Activated CD4-positive, alpha-beta memory T cell treated with anti-CD3 and anti-CD28 coated beads, Interleukin-2, amount 10 ng/mL, durations not matched to agents 7 days and 5 days (primary cell): ENCODE results near the gene CSMD2. TPM values are rescaled to one million over a fixed set of nuclear protein-coding genes. Genes with fewer than 3 reads are reported as not detected.

Experiments used
- CTCF ChIA-PET: fragments of 350-600 bp; sonication (Branson Sonifier 250); formaldehyde crosslinking; loops from one replicate; lab custom pipeline; 2021; ENCODE audit warnings: antibody characterized with exemption, inconsistent platforms; lab: Charles Lee
- POLR2A ChIA-PET: fragments of 350-600 bp; sonication (Branson Sonifier 250); formaldehyde crosslinking; loops from one replicate; lab custom pipeline; 2021; ENCODE audit warnings: antibody characterized with exemption; lab: Charles Lee
- DNase-seq: peaks from one replicate; pipeline ENCODE4 v3.0.0-alpha.2; 2020
- H3K27ac Mint-ChIP-seq: one replicate; pipeline ENCODE4 v1.8.0; 2021; ENCODE audit warnings: mild to moderate bottlenecking, mixed read lengths
- H3K27me3 Mint-ChIP-seq: one replicate; pipeline ENCODE4 v1.8.0; 2021; ENCODE audit warnings: mixed read lengths
- H3K36me3 Mint-ChIP-seq: one replicate; pipeline ENCODE4 v1.8.0; 2021; ENCODE audit warnings: low read depth, mixed read lengths
- H3K4me1 Mint-ChIP-seq: one replicate; pipeline ENCODE4 v1.8.0; 2021; ENCODE audit warnings: mixed read lengths
- H3K4me3 Mint-ChIP-seq: one replicate; pipeline ENCODE4 v1.8.0; 2021; ENCODE audit warnings: mild to moderate bottlenecking, mixed read lengths
- H3K9me3 Mint-ChIP-seq: one replicate; pipeline ENCODE4 v1.8.0; 2021; ENCODE audit warnings: mixed read lengths
- total RNA-seq, 2 experiments: library from RNA; stranded (reverse); gene quantifications; one replicate each; pipeline ENCODE4 v1.2.3, GENCODE V29; 2021

CSMD2 gene
- total RNA-seq, 2 experiments from 2014 or later: not detected

DNA sequence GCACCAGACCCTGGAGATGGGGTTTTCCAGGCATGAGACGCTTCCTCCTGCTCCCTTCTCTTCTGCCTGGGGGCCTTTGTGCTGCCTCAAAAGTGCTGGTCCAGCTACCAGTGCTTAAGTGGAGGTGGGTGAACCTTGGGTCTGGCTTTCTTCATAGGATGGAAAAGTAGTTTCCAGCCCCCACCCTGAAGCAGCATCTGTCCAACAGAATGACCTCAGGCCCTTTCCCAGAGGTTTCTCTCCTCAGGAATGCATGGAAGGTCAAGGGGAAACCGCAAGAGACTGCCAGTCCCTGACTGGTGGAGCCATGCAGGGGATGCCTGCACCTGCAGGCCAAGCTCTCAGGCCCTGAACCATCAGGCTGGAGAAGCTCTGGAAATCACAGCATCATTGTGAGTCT is 237.3 kb downstream of the CSMD2 start:
- H3K27me3 Mint-ChIP-seq: no peaks in the 10 kb centered on the region
- DNase-seq: no peak
- H3K4me1 Mint-ChIP-seq: no peaks in the 10 kb centered on the region
- ChIA-PET POLR2A (no interaction called here), CTCF (no interaction called here)
- H3K27ac Mint-ChIP-seq: no peak overlapping the region
- H3K36me3 Mint-ChIP-seq: no peaks in the 10 kb centered on the region
- H3K9me3 Mint-ChIP-seq: no peaks in the 10 kb centered on the region
- H3K4me3 Mint-ChIP-seq: no peak overlapping the region

- no peaks in the 10 kb centered on the region for H3K36me3 Mint-ChIP-seq
- no peaks in the 10 kb centered on the region for H3K27me3 Mint-ChIP-seq
- no peak for DNase-seq
- no peaks in the 10 kb centered on the region for H3K4me1 Mint-ChIP-seq
- POLR2A ChIA-PET: no interaction called here
- no peaks in the 10 kb centered on the region for H3K9me3 Mint-ChIP-seq
- no peak overlapping the region for H3K4me3 Mint-ChIP-seq
- CTCF ChIA-PET: no interaction called here
- no peak overlapping the region for H3K27ac Mint-ChIP-seq
Observed at GRCh38 chr1:33925586-33925985, 239.4 kb downstream of the CSMD2 start.

DNA sequence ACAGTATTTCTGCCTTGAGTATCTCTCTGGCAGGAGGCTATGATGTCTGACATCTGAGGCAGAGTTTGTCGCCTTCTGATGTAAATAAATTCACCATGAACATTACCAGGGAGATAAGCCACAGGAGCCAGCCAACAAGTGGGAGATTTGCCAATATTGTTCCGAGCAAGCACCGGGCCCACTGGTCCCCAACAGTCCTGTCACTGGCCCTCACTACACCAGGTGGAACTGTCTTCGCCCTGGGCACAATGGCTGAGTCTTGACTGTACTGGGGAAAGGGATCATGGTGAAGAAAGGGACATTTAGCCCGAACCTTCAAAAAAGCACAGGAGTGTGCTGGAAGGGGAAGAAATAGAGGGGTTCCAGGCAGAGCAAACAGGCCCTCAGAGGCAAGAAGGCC is 243.7 kb downstream of the CSMD2 start:
- ChIA-PET POLR2A (no interaction called here), CTCF (no interaction called here)
- no peak overlapping the region for H3K27ac Mint-ChIP-seq
- H3K4me3 Mint-ChIP-seq: no peak overlapping the region
- DNase-seq: no peak
- no peaks in the 10 kb centered on the region for H3K27me3 Mint-ChIP-seq
- no peaks in the 10 kb centered on the region for H3K4me1 Mint-ChIP-seq
- no peaks in the 10 kb centered on the region for H3K9me3 Mint-ChIP-seq
- H3K36me3 Mint-ChIP-seq: no peaks in the 10 kb centered on the region

- Mint-ChIP-seq H3K27ac (no peak overlapping the region), H3K4me1 (no peaks in the 10 kb centered on the region), H3K9me3 (no peaks in the 10 kb centered on the region), H3K4me3 (no peak overlapping the region), H3K27me3 (no peaks in the 10 kb centered on the region), H3K36me3 (no peaks in the 10 kb centered on the region)
- no peak for DNase-seq
- ChIA-PET POLR2A (no interaction called here), CTCF (no interaction called here)
Observed at GRCh38 chr1:33918368-33918767, 246.7 kb downstream of the CSMD2 start.

- no peaks in the 10 kb centered on the region for H3K36me3 Mint-ChIP-seq
- no peak overlapping the region for H3K4me3 Mint-ChIP-seq
- CTCF ChIA-PET: no interaction called here
- no peak for DNase-seq
- no peak overlapping the region for H3K27ac Mint-ChIP-seq
- POLR2A ChIA-PET: no interaction called here
- no peaks in the 10 kb centered on the region for H3K27me3 Mint-ChIP-seq
- no peaks in the 10 kb centered on the region for H3K9me3 Mint-ChIP-seq
- H3K4me1 Mint-ChIP-seq: no peaks in the 10 kb centered on the region
Observed at GRCh38 chr1:33916786-33917185, 248.2 kb downstream of the CSMD2 start.

DNA sequence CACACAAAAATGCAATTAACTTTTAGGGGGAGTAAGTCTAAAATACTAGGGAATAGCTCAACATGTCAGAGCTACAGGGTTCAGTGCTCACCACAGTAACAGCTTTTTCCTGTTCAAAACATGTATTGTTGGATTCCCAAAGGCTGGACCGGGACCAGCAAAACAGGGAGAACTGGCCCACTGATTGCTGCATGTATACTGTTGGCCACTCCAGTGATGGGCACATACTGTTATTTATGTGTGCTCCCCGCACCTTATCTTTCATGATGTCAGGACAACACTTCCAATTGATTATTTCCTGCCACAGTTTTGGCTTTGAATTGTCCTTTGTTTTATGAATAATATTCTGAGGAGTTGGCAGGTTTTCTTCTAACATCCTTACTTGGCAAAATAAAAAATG is 250.5 kb downstream of the CSMD2 start:
- DNase-seq: no peak
- Mint-ChIP-seq H3K9me3 (no peaks in the 10 kb centered on the region), H3K36me3 (no peaks in the 10 kb centered on the region), H3K4me3 (no peak overlapping the region), H3K4me1 (no peaks in the 10 kb centered on the region), H3K27ac (no peak overlapping the region), H3K27me3 (no peaks in the 10 kb centered on the region)
- POLR2A ChIA-PET: no interaction called here
- CTCF ChIA-PET: no interaction called here

GRCh38 chr1:33908324-33908956 is 256.6 kb downstream of the CSMD2 start:
- POLR2A ChIA-PET: no interaction called here
- Mint-ChIP-seq H3K9me3 (no peaks in the 10 kb centered on the region), H3K4me3 (no peak overlapping the region), H3K36me3 (no peaks in the 10 kb centered on the region), H3K27ac (no peak overlapping the region), H3K4me1 (no peaks in the 10 kb centered on the region), H3K27me3 (no peaks in the 10 kb centered on the region)
- DNase-seq: no peak
- CTCF ChIA-PET: no interaction called here

- Mint-ChIP-seq H3K4me1 (no peaks in the 10 kb centered on the region), H3K27me3 (peaks cover 5% of the 10 kb centered on the region), H3K4me3 (no peak overlapping the region), H3K36me3 (no peaks in the 10 kb centered on the region), H3K9me3 (no peaks in the 10 kb centered on the region), H3K27ac (no peak overlapping the region)
- ChIA-PET POLR2A (no interaction called here), CTCF (no interaction called here)
- no peak for DNase-seq
Observed at GRCh38 chr1:33906156-33906555, 258.9 kb downstream of the CSMD2 start.

DNA sequence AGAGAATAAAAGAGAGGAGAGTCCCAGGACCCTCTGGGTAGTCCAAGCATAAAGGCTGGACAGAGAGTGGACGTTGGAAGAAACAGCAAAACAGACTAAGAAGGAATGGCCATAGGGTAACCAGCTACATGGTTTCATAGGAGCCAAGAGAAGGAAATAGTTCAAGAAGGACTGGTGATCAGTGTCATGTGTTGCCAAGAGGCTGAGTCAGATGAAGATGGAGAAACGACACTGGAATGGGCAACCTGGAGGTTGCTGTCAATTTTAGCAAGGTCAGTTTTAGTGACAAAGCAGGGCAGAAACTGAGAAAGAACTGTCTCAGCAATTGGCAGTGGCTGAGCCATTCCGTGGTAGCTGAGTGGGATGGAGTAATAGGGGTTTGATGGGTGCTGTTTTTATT is 259.8 kb downstream of the CSMD2 start:
- DNase-seq: no peak
- no peaks in the 10 kb centered on the region for H3K9me3 Mint-ChIP-seq
- POLR2A ChIA-PET: no interaction called here

GRCh38 chr1:33903210-33903589 is 261.8 kb downstream of the CSMD2 start:
- no peaks in the 10 kb centered on the region for H3K36me3 Mint-ChIP-seq
- ChIA-PET CTCF (no interaction called here), POLR2A (no interaction called here)

More for the DNA sequence above, 259.8 kb downstream of the CSMD2 start:
- CTCF ChIA-PET: no interaction called here
- Mint-ChIP-seq H3K4me3 (no peak overlapping the region), H3K27ac (no peak overlapping the region), H3K27me3 (peaks cover 5% of the 10 kb centered on the region), H3K36me3 (no peaks in the 10 kb centered on the region), H3K4me1 (no peaks in the 10 kb centered on the region)

GRCh38 chr1:33902486-33903209 is 262.4 kb downstream of the CSMD2 start:
- CTCF ChIA-PET: no interaction called here
- no peak for DNase-seq
- Mint-ChIP-seq H3K4me3 (no peak overlapping the region), H3K4me1 (no peaks in the 10 kb centered on the region), H3K27ac (no peak overlapping the region), H3K36me3 (no peaks in the 10 kb centered on the region), H3K9me3 (no peaks in the 10 kb centered on the region), H3K27me3 (peaks cover 6% of the 10 kb centered on the region)
- POLR2A ChIA-PET: no interaction called here

More at GRCh38 chr1:33903210-33903589, 261.8 kb downstream of the CSMD2 start:
- Mint-ChIP-seq H3K4me3 (no peak overlapping the region), H3K9me3 (no peaks in the 10 kb centered on the region), H3K27ac (no peak overlapping the region), H3K4me1 (no peaks in the 10 kb centered on the region), H3K27me3 (peaks cover 6% of the 10 kb centered on the region)
- no peak for DNase-seq

DNA sequence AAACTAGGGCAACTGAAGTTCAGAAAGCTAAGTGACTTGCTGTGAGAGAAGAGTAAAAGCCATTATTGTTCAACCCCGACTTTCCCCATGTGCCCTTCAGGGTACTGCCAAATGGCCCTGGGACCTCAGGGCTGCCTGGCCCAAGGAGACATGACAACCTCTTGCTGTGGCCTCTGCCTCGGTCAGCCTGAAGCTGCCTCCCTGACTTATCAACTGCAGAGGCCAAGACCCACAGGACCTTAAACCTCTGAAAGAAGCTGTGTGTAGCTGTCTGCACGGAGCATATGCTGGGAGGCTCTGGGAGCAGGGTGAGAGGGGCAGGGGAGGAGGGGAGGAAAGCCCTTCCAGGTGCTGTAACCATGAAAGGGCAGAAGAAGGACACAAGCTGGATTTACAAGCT is 265.3 kb downstream of the CSMD2 start:
- Mint-ChIP-seq H3K27me3 (peaks cover 6% of the 10 kb centered on the region), H3K4me3 (no peak overlapping the region), H3K27ac (no peak overlapping the region), H3K36me3 (no peaks in the 10 kb centered on the region), H3K4me1 (no peaks in the 10 kb centered on the region), H3K9me3 (no peaks in the 10 kb centered on the region)
- ChIA-PET POLR2A (no interaction called here), CTCF (no interaction called here)
- no peak for DNase-seq

GRCh38 chr1:33898881-33899280 is 266.1 kb downstream of the CSMD2 start:
- Mint-ChIP-seq H3K4me1 (no peaks in the 10 kb centered on the region), H3K9me3 (no peaks in the 10 kb centered on the region), H3K36me3 (no peaks in the 10 kb centered on the region), H3K27ac (no peak overlapping the region), H3K27me3 (peaks cover 6% of the 10 kb centered on the region), H3K4me3 (no peak overlapping the region)
- ChIA-PET CTCF (no interaction called here), POLR2A (no interaction called here)
- DNase-seq: no peak

- no peak for DNase-seq
- Mint-ChIP-seq H3K4me3 (no peak overlapping the region), H3K36me3 (no peaks in the 10 kb centered on the region), H3K9me3 (no peaks in the 10 kb centered on the region), H3K27me3 (peaks cover 6% of the 10 kb centered on the region), H3K27ac (no peak overlapping the region), H3K4me1 (no peaks in the 10 kb centered on the region)
- ChIA-PET POLR2A (no interaction called here), CTCF (no interaction called here)
Observed at GRCh38 chr1:33898406-33898805, 266.6 kb downstream of the CSMD2 start.
